HEK293T (cell line): Measurements from ENCODE around the gene TAGLN2.

Experiments used
- CTCF ChIA-PET: fragments of 350-600 bp; formaldehyde crosslinking; extraction: SDS; loops from one replicate; lab custom pipeline; 2021; ENCODE audit warnings: antibody characterized with exemption, inconsistent platforms; lab: Yijun Ruan, JAX
- POLR2A ChIA-PET: fragments of 350-600 bp; formaldehyde crosslinking; extraction: SDS; loops from one replicate; lab custom pipeline; 2020; ENCODE audit warnings: antibody characterized with exemption, inconsistent platforms; lab: Yijun Ruan, JAX
- DNase-seq: peaks from one replicate; pipeline ENCODE4 v3.0.0; 2012; ENCODE audit warnings: mixed read lengths; ENCODE audit errors: extremely low spot score
- ARNT ChIP-seq: fragments of 450-650 bp; IDR thresholded peaks from 2 replicates; pipeline ENCODE4 v1.6.1; 2017; ENCODE audit warnings: mild to moderate bottlenecking
- BHLHE40 ChIP-seq: fragments of 450-650 bp; IDR thresholded peaks from 2 replicates; pipeline ENCODE4 v1.6.1; 2016; ENCODE audit warnings: mild to moderate bottlenecking, moderate library complexity, borderline replicate concordance
- CTBP1 ChIP-seq: fragments of 450-650 bp; IDR thresholded peaks from 2 replicates; pipeline ENCODE4 v1.6.1; 2016; ENCODE audit warnings: borderline replicate concordance
- ELF4 ChIP-seq: fragments of 450-650 bp; IDR thresholded peaks from 2 replicates; pipeline ENCODE4 v1.6.1; 2017; ENCODE audit warnings: antibody characterized with exemption
- FOXA1 ChIP-seq: fragments of 450-650 bp; IDR thresholded peaks from 2 replicates; pipeline ENCODE4 v1.6.1; 2016; ENCODE audit warnings: mild to moderate bottlenecking
- FOXK2 ChIP-seq: fragments of 450-650 bp; IDR thresholded peaks from 2 replicates; pipeline ENCODE4 v1.6.1; 2016; ENCODE audit warnings: mild to moderate bottlenecking
- FOXM1 ChIP-seq: fragments of 450-650 bp; IDR thresholded peaks from 2 replicates; pipeline ENCODE4 v1.6.1; 2017; ENCODE audit warnings: mild to moderate bottlenecking, borderline replicate concordance
- HDGF ChIP-seq: fragments of 450-650 bp; IDR thresholded peaks from 2 replicates; pipeline ENCODE4 v1.6.1; 2017; ENCODE audit warnings: antibody characterized with exemption, borderline replicate concordance
- L3MBTL2 ChIP-seq: fragments of 450-650 bp; conservative IDR thresholded peaks from 2 replicates; pipeline ENCODE4 v1.6.1; 2016; ENCODE audit warnings: mild to moderate bottlenecking
- LEF1 ChIP-seq: fragments of 450-650 bp; IDR thresholded peaks from 2 replicates; pipeline ENCODE4 v1.6.1; 2017; ENCODE audit warnings: mild to moderate bottlenecking, borderline replicate concordance
- NFRKB ChIP-seq: fragments of 450-650 bp; IDR thresholded peaks from 2 replicates; pipeline ENCODE4 v1.6.1; 2016; ENCODE audit warnings: mild to moderate bottlenecking, moderate library complexity
- PKNOX1 ChIP-seq: fragments of 450-650 bp; IDR thresholded peaks from 2 replicates; pipeline ENCODE4 v1.6.1; 2016
- SP1 ChIP-seq: fragments of 450-650 bp; IDR thresholded peaks from 2 replicates; pipeline ENCODE4 v1.6.1; 2017
- SUZ12 ChIP-seq: fragments of 450-650 bp; IDR thresholded peaks from 2 replicates; pipeline ENCODE4 v1.6.1; 2016; ENCODE audit warnings: mild to moderate bottlenecking
- TARDBP ChIP-seq: fragments of 450-650 bp; IDR thresholded peaks from 2 replicates; pipeline ENCODE4 v1.6.1; 2016
- ZNF384 ChIP-seq: fragments of 450-650 bp; IDR thresholded peaks from 2 replicates; pipeline ENCODE4 v1.6.1; 2016

Gene TAGLN2

GRCh38 chr1:159968901-159969300 lies 43.6 kb upstream of the TAGLN2 start:
- CTCF ChIA-PET, result interaction anchor here (0.7 kb wide), 1 partner anchor 32 kb away, joined by 4 read pairs; no protein-coding TSS in a partner anchor

GRCh38 chr1:159965263-159965662 lies 40.0 kb upstream of the TAGLN2 start:
- POLR2A ChIA-PET, result no interaction called here
- no peak for DNase-seq
- TF ChIP-seq TARDBP (no peak), NFRKB (no peak), ZNF384 (no peak), BHLHE40 (no peak), SUZ12 (no peak), LEF1 (no peak), FOXM1 (no peak), SP1 (no peak)
- CTCF ChIA-PET, result interaction anchor here (0.5 kb wide), 1 partner anchor 92 kb away, joined by 3 read pairs; no protein-coding TSS in a partner anchor

More at GRCh38 chr1:159968901-159969300, 43.6 kb upstream of the TAGLN2 start:
- TF ChIP-seq FOXK2, result no peak
- no peak for TF ChIP-seq SP1
- no peak for TF ChIP-seq PKNOX1
- no peak for TF ChIP-seq CTBP1
- no peak for TF ChIP-seq SUZ12
- no peak for TF ChIP-seq TARDBP
- TF ChIP-seq BHLHE40, result no peak
- TF ChIP-seq ELF4, result no peak
- TF ChIP-seq LEF1, result no peak
- no peak for TF ChIP-seq L3MBTL2
- no peak for TF ChIP-seq NFRKB
- no peak for TF ChIP-seq FOXM1
- no peak for TF ChIP-seq ARNT
- no peak for TF ChIP-seq FOXA1
- POLR2A ChIA-PET, result no interaction called here
- DNase-seq, result no peak

- TF ChIP-seq LEF1 (no peak), L3MBTL2 (no peak), ELF4 (no peak), SP1 (no peak), ARNT (no peak), TARDBP (no peak), NFRKB (no peak), BHLHE40 (no peak), PKNOX1 (no peak), CTBP1 (no peak), SUZ12 (no peak), FOXM1 (no peak), FOXK2 (no peak), HDGF (no peak), ZNF384 (no peak), FOXA1 (no peak)
- ChIA-PET CTCF (no interaction called here), POLR2A (no interaction called here)
- DNase-seq, result no peak
Measured at GRCh38 chr1:159964144-159964543, 38.8 kb upstream of the TAGLN2 start.

- CTCF ChIA-PET, result no interaction called here
Measured at GRCh38 chr1:159962176-159962575, 36.9 kb upstream of the TAGLN2 start.

GRCh38 chr1:159961636-159962035 lies 36.3 kb upstream of the TAGLN2 start:
- CTCF ChIA-PET, result no interaction called here
- DNase-seq, result no peak
- POLR2A ChIA-PET, result no interaction called here
- TF ChIP-seq ARNT (no peak), FOXM1 (no peak), L3MBTL2 (no peak), BHLHE40 (no peak), SUZ12 (no peak), FOXA1 (no peak), LEF1 (no peak), ELF4 (no peak), CTBP1 (no peak), HDGF (no peak), FOXK2 (no peak), PKNOX1 (no peak), TARDBP (no peak), SP1 (no peak), NFRKB (no peak)

More at GRCh38 chr1:159962176-159962575, 36.9 kb upstream of the TAGLN2 start:
- TF ChIP-seq HDGF (no peak), ELF4 (no peak), NFRKB (no peak), FOXA1 (no peak), ARNT (no peak), L3MBTL2 (no peak), ZNF384 (no peak), BHLHE40 (no peak), SP1 (no peak), LEF1 (no peak)
- no peak for DNase-seq
- POLR2A ChIA-PET, result no interaction called here

GRCh38 chr1:159960721-159961381 lies 35.5 kb upstream of the TAGLN2 start:
- CTCF ChIA-PET, result no interaction called here
- DNase-seq, result no peak
- no peak for TF ChIP-seq ARNT
- POLR2A ChIA-PET, result no interaction called here
